ENCODE data around the gene TMEM145. TPM values are rescaled to one million over a fixed set of nuclear protein-coding genes. Genes with fewer than 3 reads are reported as not detected.

TMEM145 gene
- total RNA-seq, 1 experiment from 2014 or later = 0.51 TPM

GRCh38 chr19:42288881-42289555, 24.1 kb upstream of the TMEM145 start:
- no peak for DNase-seq (ENCODE audit: low read depth)

GRCh38 chr19:42289556-42290041, 23.5 kb upstream of the TMEM145 start:
- no peak for DNase-seq (ENCODE audit: low read depth)

DNA sequence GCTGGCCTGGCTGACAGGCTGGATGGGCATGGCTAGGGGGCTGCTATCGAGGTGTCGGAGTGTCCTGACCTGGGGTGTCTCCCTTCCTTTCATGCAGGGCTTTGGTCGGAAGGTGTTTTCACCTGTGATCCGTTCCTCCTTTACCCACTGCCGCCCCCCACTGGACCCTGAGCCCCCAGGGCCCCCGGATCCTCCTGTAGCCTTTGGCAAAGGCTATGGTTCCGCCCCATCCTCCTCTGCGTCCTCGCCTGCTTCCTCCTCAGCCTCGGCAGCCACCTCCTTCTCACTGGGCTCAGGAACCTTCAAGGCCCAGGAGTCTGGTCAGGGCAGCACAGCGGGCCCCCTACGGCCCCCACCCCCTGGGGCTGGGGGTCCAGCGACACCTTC, 23.0 kb upstream of the TMEM145 start:
- no peak for DNase-seq (ENCODE audit: low read depth)

- DNase-seq (ENCODE audit: low read depth) = peak; percentile 50
These were observed 22.3 kb upstream of the TMEM145 start for GRCh38 chr19:42290523-42291434.

- DNase-seq (ENCODE audit: low read depth) = no peak
These were observed 21.7 kb upstream of the TMEM145 start for GRCh38 chr19:42291435-42291810.

- no peak for DNase-seq (ENCODE audit: low read depth)
These were observed 20.8 kb upstream of the TMEM145 start for GRCh38 chr19:42292042-42292960.

DNA sequence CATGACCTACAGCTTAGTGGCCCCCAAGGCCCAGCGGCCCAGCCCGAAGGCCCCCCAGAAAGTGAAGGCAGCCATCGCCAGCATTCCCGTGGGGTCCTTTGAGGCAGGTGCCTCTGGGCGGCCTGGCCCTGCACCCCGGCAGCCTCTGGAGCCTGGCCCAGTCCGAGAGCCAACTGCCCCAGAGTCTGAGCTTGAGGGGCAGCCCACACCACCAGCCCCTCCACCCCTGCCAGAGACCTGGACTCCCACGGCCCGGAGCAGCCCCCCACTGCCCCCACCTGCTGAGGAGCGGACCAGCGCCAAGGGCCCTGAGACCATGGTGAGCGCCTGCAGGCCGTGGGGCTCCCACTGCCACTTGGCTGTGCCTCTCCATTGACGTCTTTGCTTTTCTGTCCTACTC, 20.1 kb upstream of the TMEM145 start:
- DNase-seq (ENCODE audit: low read depth) = no peak

DNA sequence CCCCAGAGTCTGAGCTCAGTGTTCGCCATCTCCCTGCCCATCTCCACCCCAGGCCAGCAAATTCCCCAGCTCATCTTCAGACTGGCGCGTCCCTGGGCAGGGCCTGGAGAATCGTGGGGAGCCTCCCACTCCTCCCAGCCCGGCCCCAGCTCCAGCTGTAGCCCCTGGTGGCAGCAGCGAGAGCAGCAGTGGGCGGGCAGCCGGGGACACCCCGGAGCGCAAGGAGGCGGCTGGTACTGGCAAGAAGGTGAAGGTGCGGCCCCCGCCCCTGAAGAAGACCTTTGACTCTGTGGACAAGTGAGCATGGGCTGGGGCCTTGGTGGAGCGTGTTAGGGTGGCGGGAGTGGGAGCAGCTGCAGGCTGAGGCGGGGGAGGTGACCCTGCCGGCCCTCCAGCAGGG, 19.6 kb upstream of the TMEM145 start:
- no peak for DNase-seq (ENCODE audit: low read depth)

- DNase-seq (ENCODE audit: low read depth) = no peak
These were observed 19.2 kb upstream of the TMEM145 start for GRCh38 chr19:42293948-42294347.

GRCh38 chr19:42294471-42295137, 18.5 kb upstream of the TMEM145 start:
- no peak for DNase-seq (ENCODE audit: low read depth)

DNA sequence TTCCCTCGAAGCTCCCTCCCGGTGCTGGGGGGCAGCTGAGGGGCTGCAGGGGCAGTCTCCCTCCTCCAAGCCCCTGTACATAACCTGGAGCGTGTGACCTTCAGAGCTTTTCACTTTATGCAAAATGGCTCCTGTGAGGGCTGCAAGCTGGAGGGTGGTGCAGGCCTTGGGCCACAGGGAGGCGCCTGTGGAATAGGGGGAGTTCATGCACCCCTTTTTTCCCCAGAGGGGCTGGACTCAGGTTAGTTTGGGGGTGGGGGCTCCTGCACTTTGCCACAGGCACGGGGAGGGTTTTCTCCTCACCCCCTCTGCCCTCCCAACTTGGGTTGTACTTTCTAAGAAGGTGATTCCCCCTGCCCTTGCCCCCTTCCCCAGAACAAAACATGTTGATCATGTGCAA, 17.8 kb upstream of the TMEM145 start:
- no peak for DNase-seq (ENCODE audit: low read depth)

DNA sequence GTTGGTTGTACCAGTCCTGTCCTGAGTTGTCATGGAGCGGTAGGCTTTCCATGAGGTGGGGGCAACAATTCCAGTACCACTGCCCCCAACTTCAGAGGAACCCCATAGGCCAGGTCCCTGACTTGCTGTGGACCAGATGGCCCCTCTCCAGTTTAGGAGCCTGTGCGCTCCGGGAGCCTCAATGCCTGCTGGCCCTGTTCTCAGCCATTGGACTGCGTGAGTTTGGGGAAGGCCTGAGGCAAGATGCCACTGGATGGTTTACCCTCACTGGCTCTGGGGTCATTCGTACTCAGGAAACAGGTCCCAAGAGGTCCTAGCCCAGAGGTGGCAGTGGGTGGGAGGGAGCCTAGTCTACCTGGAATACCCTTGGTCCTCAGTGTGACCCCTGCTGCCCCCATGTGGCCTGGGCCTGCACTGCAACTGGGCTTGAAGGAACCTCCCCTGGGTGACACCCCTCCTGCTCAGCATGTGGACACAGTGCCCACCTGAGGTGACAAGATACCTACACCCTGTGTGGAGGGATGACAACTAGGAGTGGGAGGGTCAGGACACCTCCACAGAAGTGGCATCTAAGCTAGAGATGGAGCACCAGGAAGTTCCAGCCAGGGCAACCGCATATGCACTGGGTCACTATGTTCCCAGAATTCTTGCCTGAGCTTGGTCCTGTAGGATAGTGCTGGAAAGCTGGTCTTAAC, 17.1 kb upstream of the TMEM145 start:
- DNase-seq (ENCODE audit: low read depth) = peak; percentile 82

DNA sequence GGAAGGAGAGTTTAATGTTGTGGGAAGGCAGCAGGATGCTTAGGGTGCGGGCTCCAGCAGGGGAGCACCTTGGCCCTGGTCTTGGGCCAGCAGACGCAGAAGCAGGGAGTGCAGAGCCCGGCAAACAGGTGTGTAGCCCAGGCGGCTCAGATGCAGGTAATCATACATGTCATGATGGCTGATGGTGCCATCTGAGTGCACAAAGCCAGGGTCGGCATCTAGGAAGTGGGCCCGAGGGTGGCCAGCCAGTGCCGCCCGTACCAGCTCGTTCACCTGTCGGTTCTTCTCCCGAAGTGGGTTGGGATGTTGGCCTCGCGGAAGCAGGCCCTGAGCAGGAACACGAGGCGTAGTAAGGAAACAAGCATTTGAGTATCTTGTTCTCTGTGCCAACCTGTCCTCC, 16.1 kb upstream of the TMEM145 start:
- no peak for DNase-seq (ENCODE audit: low read depth)

DNA sequence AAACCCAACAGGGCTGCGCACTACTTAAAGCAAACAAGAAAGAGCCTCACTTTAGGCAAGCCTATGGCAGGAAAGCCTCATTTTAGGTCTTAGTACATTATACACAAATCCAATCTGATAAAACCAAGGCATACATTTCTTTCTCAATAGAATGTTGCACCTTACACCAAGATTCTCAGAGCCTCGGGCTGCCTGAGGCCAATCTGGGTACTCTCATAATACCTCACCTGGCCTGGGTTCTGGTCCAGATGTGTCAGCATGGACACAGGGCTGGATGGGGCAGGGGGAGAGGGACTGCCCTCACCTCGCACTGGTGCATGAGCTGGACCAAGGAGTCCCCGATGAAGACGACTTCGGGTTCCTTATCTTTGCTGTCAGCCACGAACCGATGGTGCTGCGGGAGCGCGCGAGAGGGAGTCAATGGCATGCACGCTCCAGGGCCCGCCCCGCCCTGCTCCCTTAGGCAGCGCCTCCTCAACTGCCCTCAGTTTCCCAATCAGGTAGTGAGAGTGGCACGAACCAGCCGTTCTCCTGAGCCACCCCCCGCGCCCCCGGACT, 11.4 kb upstream of the TMEM145 start, which contains the start of gene PRR19:
Gene PRR19 (plus strand): TSS at position 487 of the 558 bp plus-strand sequence. CDS start 7,453 bp downstream, outside the sequence.
- DNase-seq (ENCODE audit: low read depth) = no peak

DNA sequence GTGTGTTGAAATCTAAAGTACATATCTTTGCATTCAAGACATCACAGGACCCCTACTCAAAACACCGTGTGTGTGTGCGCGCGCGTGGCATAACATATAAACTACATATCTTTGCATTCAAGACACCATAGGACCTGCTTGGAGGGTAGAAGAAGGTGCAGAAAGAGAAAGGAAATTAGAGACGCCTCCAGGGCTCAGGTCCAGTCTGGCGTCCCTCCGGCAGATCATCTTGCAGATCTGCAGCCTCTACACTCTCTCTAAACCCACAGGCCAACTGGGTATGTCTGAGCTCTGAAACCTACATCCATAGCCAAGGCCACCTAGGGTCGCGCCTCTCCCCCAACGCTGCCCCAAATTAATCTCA, 10.0 kb upstream of the TMEM145 start:
- no peak for DNase-seq (ENCODE audit: low read depth)

GRCh38 chr19:42303876-42304275, 9.2 kb upstream of the TMEM145 start:
- no peak for DNase-seq (ENCODE audit: low read depth)

DNA sequence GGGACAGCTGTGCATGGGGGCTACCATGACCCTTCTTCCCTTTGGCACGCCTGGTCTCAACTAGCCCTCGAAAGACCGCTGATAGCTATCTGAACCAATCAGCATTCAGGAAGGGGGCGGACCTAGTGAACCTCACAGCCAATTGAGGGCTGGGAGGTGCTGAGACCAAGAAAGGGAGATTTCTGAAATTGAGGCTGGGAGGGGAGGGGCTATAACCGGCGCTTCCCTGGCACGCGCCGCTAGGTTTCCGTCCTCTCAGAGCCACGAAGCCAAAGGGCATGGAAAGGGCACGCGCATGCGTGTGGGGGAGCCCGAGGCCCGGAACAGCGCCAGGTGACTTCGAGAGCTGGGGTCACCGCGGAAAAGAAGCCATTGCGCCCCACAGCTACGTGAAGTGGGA, 6.5 kb upstream of the TMEM145 start:
- no peak for DNase-seq (ENCODE audit: low read depth)

- DNase-seq (ENCODE audit: low read depth) = no peak
These were observed 3.4 kb upstream of the TMEM145 start for GRCh38 chr19:42309686-42310085.

- no peak for DNase-seq (ENCODE audit: low read depth)
These were observed 1.5 kb upstream of the TMEM145 start for GRCh38 chr19:42311657-42312056.

GRCh38 chr19:42312370-42312769, 739 bp upstream of the TMEM145 start:
- DNase-seq (ENCODE audit: low read depth) = no peak

Data from Daoy (cell line).